HG03025 (cell line): ENCODE data around the gene SH3GL1.

ENCODE experiments used
- ATAC-seq: cut with Tn5 transposase; IDR thresholded peaks from one replicate; pipeline ENCODE4 v1.9.1; 2021; ENCODE audit warnings: mild to moderate bottlenecking, moderate library complexity; ENCODE audit not compliant: unreplicated experiment, low FRiP score

Gene SH3GL1

DNA sequence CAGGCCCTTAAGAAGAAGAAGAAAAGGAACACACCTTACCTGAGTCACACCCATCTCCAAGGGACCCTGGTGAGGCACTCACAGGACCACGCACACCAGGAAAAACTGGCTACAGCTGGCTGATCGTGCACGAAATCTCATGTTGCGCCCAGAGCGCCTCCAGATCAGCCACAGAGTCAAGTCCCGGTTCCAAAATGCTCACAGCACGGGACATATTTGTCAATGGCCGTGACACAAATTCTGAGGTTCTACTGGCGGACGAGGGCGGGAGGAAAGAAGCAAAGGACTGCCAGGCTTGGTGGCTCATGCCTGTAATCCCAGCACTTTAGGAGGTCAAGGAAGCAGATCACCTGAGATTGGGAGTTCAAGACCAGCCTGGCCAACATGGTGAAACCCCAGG, 21.5 kb downstream of the SH3GL1 start:
- no peak for ATAC-seq

DNA sequence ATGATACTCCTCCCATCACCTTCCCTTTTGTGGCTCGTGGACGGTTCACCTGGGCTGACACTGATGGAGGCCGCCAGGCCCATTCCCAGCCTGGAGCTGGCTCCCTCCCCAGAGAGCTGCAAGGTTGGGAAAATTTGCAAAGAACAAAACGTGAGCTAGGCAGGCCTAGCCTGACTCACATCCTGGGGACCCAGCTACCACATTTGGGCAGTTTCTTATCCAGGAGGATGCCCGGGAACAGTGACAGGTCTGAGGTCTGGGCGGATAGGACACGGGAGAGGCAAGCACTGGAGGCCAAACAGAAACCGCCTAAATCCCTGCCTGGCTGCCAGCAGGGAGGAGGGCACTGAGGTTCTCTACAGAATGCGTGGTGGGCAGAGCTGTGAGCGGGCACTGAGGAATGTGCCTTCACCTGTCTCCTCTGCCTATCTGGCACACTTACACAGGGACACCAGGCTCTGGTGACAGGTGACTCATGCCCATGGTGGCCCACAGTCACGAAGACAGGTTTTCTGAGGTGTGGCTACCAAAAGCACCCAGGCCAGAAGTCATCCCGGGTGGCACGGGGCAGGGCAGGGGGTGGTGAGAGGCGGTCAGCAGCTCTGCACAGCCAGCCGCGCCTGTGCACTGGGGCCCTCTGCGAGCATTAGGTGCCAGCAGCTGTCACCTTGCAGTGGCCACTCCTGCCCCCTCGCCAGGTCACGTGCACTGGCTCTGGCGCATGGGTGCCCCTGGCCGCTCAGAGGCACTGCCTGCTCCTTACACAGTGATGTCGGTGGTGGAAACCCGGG, 23.2 kb downstream of the SH3GL1 start:
- ATAC-seq = no peak

DNA sequence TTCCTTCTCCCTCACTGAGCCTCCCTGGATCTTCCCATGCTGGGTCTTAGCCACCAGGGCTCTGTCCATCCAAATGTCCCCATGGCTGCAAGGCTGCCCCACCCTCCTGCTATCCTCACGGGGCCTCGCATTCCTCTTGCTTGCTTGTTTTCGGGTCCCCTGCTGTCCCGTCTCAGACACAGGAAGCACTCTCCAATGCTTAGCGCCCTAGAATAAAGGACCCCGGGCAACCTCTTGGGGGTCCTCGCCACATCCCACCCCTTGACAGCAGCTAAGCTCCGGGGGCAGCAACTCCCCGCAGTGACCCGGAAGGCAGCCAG, 23.7 kb downstream of the SH3GL1 start:
- ATAC-seq = no peak

DNA sequence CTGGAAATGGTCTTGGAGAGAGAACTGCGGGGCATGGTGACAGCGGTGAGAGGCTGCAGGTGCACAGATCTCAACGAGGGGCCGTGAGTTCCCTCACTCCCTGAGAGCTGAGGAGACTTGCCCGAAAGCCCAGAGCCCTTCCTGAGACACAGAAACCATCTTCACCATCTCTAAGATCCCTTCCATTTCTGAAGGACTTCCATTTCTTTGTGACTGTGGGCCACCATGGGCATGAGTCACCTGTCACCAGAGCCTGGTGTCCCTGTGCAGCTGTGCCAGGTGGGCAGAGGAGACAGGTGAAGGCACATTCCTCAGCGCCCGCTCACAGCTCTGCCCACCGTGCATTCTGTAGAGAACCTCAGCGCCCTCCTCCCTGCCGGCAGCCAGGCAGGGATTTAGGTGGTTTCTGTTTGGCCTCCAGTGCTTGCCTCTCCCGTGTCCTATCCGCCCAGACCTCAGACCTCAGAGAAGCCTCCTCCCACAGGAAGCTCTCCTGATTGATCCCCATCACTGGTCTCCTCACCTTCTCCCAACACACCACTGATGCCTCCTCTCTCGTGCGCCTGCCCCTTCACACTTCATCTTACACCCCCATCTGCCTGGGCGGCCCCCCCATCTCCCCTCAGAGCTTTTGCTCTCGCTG, 24.2 kb downstream of the SH3GL1 start:
- no peak for ATAC-seq

DNA sequence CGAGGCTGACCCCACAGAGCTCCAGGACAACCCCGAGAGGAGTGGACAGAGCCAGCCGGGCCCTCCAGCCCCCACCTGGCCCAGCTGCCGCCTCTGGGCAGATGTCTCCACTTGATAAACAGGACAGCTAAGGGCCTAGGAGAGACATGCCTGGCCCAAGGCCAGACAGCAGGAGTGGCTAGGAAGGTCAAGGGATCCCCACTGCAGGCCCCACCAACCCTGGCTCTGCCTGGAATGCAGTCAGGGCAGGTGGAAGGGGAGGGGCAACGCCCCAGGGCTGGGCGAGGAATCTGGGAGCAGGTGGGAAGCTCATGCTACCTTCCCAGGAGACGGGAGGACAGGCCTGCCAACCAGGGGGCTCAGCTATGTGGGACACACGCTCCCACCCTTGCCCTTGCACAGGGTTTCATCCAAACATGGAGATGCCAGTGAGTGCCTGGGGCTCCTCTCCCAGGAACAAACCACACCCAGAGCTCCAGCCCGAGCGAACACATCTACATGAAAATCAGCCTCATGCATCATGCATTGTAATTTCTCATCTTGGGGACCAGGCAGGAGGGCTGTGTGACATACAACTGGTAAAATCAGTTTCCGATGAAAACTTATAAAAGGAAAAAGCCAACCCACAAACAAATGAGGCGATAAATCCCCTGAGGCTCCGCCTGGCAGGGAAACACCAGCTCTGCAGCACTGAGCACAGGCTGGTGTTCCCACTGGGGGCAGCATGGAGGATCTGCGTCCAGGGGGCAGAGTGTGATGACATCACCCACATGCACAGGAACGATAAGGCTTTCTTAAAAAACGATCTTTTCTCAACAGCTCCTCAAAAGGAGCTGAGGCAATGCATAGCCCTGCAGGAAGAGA, 25.0 kb downstream of the SH3GL1 start:
- no peak for ATAC-seq

DNA sequence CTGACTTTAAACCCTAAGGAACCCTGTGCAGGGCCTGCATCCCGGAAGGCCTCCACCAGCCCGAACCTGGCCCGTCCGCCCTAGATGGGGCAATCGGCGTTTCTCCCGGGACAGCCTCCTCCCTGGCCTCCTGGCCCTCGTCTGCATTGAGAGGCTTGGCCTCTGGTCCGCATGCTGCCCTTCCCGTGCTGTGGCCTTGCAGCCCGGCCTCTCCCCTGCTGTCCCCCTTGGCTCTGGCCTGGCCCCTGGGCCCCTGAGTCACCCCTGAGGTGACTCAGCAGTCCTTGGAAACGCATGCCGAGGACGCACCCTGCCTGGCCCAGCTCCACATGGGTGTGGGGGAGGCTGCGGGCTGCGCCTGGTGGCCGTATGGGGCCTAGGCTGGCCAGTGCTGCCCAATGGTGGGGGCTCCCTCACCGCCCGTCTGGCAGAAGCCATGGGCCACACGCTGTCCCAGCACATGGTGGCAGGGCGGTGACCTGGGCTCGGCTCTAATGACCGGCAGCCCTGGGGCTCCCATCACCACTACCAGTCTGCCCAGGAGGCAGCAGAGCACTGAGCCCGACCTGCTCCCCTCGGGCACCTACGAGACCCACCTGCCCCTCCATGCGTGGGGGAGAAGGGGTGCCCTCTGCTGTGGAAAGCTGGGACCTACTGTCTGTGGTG, 25.7 kb downstream of the SH3GL1 start:
- no peak for ATAC-seq

DNA sequence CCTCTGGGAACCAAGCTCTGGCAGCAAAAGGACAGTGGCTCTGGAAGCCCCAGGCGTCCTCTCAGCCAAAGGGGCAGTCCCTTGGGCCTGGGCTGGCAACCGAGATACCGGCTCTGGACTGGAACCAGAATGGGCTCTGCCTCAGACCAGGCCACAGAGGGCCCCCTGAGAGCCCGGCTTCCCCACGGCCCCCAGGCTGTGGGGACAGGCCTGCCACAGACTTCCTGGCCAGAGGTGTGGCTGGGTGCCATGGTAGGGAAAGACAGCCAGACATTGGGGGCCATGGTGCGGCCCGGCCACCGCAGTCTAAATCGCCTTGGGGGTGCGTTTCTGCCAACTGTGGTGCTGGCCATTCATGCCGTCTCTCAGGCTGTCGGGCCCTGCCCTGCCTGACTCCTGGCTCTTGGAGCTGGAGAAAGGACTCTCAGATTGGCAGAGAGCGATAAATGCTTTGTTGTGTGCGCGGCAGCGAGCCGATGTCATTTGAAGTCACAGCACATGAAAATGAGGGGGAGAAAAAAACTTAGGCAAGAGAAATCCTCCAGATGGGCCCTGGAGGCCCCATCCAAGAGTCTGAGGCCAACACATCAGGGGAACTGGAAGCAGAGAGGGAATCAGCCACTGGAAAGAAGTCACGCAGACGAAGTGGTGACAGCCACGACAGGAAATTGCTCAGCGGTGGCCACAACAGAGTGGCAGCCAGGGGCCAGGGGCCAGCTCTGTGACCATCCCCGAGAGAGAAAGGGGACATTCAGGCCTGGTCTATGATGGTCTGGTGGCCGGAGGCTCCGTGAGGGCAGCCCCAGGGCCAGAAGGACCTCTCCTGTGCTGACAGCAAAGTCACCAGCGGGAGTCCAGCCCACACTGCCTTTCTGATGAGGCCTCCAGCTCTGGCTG, 26.5 kb downstream of the SH3GL1 start:
- no peak for ATAC-seq

DNA sequence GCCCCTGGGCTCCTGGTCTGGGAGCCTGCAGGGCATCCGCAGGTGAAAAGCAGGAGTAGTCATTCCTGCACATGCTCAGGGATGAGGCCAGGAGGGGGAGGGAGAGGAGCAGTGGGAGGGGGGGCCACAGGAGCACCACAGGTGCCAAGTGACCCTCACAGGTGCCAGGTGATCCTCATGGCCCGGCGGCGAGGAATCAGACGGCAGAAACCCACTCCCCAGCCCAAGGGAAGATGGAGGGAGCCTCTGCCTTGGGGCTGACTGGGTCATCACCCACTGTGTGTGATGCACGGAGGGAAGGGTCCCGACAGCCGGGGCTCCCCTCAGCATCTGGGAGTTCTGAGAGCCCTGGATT, 27.4 kb downstream of the SH3GL1 start:
- no peak for ATAC-seq

DNA sequence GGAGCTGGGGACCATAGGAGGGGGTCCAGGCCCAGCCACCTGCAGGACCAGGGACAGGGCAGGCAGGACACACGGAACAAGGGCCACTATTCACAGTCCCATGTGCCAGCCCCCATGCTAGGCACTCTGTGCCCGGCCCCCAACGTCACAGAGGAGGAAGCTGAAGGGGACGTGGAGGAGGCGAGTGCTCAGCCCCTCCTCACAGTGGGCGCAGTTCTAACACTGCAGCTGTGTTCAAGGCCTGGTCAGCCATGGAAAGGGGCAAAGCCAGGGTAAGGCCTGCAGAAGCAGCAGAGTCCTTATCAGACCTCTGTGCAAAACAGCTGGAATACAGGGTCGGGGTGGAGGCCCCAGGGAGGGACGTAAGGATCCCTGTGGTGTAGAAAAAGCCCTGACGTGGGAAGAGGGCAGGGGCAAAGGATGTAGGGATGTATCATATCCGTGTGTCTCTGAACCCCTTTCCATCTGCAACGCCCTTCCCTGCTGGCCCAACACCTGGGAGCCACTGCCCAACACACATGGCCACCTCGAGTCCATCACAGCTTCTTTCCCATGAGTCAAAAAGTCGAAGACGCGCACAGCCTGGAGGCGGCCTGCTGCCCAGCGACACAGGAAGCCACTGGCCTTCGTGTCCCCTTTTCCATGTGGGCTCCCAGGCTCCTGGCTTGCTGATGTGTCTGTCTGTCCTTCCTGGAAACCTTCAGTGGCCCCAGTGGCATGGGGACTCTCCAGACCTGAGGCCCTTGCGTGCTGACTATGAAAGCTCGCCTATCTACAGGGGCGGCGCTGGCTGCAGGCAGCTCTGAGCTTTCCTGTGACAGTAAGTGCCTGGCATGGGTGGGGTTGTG, 28.0 kb downstream of the SH3GL1 start:
- ATAC-seq = no peak

DNA sequence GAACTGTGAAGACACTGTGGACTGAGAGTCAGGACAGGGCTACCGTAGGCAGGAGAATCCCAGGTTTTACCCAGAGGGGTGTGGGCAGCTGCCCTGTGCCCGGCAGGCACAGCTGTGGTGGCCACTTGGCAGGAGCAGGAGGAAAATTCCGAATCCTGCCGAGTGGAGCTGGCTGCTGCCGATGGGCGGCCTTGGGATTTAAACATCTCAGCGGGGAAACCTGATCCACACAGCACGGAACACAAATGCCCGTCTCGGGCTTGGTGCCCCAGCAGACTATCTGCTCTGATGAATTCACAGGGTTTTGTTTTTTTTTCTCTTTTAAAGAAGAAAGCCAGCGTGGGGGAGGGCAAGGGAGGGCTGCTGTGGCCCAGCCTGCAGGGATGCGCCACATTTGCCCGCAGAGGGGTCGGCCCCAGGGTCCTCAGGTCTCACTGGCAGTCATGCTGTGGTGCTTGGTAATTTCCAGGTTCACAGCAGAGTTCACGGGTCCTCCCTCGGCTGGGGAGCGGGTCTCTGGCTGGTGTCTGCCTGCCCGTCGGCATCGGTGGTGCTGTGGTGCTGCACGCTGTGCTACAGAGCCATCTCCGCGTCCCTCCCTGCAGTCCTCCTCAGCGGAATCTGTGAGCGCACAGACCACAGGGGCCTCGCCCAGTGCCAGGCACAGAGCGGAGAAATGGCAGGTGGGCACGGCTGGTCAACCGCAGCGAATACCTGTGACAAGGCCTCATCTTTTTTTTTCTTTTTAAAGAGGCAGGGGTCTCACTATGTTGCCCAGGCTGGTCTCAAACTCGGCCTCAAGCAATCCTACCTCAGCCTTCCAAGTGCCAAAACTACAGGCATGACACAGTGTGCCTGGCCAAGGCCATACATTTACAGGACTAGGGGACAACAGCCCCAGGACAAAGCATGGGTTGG, 28.8 kb downstream of the SH3GL1 start:
- ATAC-seq = no peak

DNA sequence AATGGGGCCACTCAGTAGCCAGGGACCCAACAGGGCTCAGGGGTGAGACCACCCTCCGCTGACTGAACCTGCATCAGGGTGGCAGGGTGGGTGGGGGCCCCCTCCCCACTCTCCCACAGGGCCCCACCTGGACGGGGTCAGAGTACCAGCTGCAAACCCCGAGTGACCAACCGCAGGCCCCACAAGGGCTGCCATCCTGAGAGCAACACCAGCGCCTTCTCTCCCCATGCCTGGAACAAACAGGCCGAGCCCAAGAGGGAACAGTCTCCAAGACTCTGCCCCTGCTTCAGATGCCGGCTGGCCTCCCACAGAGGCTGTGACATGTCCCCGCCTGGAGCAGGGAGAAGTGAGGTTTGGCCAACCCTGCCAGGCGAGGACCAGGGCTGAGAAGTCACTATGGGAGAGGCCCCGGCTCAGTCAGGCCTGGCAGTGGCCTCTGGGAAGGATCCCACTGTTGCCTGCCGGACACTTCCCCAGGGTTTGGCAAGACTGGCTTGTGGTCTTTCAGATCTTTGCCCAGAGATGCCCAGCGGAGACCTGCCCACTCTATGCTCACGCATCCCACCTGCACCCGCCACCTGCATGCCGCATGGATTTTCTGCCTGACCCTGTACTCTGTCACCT, 29.8 kb downstream of the SH3GL1 start:
- ATAC-seq = no peak

DNA sequence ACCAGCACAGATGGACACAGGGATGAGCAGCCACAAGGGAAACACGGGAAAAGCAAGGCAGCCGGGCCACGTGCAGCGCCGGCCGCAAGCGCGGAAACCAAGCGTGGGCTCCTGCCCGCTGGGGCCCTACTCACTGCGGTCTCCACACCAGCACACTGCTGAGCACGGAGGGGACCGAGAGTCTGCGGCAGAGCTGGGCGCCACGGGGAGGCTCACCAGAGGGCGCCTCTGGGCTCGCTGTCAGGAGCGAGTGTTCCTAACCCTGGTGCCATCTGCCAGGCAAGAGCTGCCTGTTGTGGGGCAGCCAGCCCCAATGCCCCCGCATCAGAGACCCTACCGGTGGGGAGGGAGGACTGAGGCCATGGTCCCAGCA, 30.5 kb downstream of the SH3GL1 start:
- ATAC-seq = no peak

DNA sequence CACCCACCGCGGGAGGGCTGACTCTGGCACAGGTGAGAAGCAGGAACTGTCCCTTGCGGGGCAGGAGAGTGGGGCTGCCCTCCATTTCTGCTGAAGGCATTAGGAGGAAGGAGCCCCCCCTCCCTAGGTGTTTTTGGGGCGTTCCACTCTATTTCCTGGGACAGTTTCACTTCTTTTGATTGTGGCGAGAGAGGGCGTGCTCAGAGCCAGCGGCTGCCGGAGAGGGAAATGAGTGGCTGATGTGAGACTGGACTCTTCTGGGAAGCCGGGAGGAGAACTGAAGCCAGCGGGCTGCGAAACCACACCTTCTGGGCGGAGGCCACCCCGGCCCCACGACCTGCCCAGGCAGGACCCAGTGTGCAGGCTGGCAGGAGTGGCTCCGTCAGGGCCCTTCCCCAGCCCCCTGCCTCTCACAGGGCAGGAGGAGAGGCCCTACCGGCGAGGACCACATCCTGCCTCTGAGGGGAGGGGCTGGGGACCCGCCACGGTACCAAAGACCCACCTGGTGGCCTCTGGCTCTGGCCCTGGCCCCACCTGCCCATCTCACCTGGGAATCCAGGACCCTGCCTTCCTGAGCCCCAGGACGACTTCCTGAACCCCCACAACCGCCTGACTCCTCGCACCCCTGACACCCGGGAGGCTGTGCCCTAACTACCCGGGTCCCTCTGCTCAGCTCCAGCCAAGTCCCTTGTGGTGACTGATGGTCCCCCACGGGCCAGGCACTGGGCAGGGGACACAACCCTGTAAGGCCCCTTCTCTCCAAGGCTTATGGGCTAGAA, 31.0 kb downstream of the SH3GL1 start:
- no peak for ATAC-seq

DNA sequence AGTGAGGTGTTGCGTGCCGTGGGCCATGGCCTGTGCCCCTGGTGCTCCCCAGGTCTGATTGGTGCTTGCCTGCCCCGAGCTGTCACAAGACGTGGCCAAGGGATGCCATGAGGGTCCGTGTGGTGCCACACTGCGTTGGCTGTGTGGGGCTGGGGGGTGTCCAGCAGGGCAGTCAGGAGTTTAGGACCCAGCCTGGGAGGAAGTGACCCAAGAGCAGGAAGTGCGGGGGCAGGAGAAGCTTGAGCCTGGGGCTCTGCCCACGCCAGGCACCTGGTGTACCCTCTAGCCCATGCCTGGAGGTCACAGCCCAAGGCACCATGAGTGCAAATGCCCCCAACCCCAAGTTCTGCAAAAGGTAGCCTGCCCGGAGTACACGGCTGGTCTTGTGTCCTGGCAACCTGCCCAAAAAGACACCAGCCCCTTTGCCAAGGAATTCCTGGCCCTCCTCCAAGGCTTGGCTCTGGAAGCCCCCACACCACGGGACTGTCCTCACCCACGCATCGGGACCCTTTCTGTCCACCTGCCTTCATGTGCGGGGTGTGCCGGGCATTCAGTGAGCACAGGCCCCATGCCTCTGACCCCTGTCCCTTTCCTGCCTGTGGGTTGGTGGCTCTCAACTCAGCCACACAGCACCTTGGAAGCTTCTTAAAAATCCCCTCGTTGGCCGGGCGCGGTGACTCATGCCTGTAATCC, 32.1 kb downstream of the SH3GL1 start:
- ATAC-seq = no peak

DNA sequence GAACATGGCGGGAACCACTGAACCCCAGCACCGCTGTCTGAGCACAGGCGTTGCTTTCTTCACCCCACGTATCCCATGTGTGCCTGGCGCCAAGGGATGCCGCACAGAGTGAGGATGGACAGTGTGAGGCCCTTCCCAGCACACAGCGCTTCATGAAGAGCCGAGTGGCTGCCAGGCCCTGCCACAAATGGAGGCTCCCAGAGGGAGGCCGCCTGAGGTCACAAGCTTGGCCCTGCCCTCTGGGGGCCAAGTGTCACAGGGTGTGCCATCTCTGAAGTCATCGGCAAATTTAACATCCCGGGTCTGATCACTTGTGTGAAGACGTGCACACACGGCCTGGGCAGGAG, 32.6 kb downstream of the SH3GL1 start:
- ATAC-seq = no peak

DNA sequence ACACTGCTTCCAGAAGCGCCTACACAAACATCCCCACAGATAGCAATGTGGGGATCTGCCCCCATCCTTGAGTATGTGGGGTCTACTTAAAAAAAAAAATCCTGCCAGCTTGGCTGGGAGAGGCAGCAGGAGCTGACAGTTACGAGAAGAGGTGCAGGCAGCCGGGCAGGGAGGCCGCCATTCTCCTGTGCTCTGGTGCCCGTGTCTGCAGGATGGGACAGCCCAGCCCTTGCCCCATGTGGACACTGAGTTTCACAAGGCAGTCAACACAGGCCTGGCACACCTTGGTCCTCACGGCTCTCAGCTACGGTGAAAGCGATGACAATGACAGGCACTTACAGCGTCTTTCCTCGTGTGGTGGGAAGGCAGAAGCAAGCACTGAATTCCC, 33.0 kb downstream of the SH3GL1 start:
- ATAC-seq = no peak
